NCI-H1694 (cell line): Measurements from ENCODE around the gene CBX4.

ENCODE experiments used
- DNase-seq: peaks from one replicate; lab custom pipeline; 2025; lab: John Stamatoyannopoulos, UW

The CBX4 gene

DNA sequence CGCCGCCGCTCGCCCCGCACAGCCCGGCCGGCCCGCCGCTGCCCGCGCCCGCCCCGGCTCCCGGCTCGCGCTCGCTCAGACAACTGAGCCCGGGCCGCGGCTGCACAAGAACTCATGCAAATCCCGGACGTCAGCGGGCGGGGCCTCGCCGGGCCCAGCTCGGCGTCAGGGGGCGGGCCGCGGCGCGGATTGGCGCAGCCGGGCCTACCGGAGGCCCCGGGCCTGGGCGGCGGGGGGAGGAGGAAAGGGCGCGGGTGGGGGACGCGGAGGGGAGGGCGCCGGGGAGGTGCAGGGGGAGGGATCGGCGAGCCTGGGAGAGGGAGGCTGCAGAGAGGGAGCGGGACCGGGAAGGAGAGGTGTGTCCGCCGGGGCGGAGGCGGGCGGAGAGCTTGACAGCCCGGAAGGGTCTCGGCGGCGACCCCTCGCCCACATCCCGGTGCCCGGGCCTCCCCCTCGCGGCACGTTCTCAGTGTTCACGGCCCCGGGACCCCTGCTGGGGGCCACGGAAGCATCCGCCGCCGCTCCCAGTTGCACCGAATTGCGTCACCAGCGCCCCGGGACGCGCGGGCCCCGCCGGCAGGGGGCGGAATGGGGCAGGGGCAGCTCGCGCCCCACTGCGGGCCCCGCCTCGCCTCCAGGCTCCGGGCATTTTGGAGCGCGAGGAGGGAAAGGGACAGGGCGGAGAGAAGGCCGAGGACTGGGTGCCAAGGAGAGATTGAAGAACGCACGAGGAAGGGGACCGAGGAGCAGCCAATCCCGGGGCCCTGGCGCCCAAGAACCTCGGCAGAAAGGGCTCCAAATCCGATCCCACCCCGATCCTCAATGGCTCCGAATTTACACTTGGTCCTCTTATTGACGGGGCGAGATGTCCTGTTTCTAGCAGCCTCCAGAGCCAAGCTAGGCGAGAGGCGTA is at the start of gene CBX4:
TSS of gene CBX4 (minus strand) at position 85 of the 913 bp plus-strand sequence. CDS start 189 bp downstream, outside the sequence.
- peak; percentile 70 for DNase-seq

GRCh38 chr17:79888009-79888540 is 48.8 kb upstream of the CBX4 start:
- no peak for DNase-seq

GRCh38 chr17:79887451-79887991 is 48.3 kb upstream of the CBX4 start:
- no peak for DNase-seq

- no peak for DNase-seq
Observed at GRCh38 chr17:79883202-79883601, 44.0 kb upstream of the CBX4 start.

- DNase-seq: no peak
Observed at GRCh38 chr17:79878329-79878947, 39.2 kb upstream of the CBX4 start.

GRCh38 chr17:79877041-79877440 is 37.8 kb upstream of the CBX4 start:
- DNase-seq: no peak

DNA sequence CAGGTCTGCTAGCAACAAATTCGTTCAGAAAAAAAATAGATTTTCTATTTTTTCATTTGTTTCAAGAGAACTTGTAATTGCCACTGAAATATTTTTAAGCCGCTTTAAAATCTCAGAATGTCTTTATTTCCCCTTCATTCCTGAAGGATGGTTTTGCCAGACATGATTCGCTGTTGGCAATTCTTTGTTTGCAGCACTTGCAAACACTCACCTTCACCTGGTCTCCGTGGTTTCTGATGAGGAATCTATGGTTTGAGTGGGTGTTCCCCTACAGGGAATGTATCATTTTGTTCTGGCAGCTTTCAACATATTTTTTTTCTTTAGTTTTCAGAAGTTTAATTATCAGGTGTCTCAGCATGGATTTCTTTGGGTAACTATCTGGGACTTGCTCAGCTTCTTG is 36.3 kb upstream of the CBX4 start:
- DNase-seq: no peak

DNA sequence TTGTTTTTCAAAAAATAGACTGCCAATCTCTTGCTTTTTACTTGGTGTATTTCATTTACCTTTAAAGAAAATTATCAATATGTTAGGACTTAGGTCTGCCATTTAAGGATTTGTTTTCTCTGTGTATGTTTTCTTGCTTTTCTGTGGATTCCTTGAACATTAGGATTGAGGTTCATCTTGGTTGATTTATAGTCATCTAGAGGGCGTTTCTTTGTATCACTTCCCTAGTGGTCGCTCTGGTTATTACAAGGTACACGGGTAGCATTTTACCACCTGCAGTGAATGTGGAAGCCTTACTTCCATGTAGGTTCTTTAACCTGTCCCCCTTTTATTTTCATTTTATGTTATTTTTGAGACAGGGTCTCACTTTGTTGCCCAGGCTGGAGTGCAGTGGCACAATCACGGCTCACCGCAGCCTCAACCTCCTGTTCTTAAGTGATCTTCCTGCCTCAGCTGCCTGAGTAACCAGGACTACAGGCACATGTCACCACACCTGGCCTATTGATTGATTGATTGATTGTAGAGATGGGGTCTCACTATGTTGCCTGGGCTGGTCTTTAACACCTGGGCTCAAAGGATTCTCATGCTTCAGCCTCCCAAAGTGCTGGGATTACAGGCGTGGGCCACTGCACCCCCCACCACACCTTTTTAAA is 35.2 kb upstream of the CBX4 start:
- DNase-seq: peak; percentile 39

- no peak for DNase-seq
Observed at GRCh38 chr17:79873583-79873982, 34.3 kb upstream of the CBX4 start.

GRCh38 chr17:79872762-79873161 is 33.5 kb upstream of the CBX4 start:
- DNase-seq: no peak

GRCh38 chr17:79871131-79871530 is 31.9 kb upstream of the CBX4 start:
- no peak for DNase-seq

- DNase-seq: no peak
Observed at GRCh38 chr17:79870540-79870939, 31.3 kb upstream of the CBX4 start.

GRCh38 chr17:79866791-79867518 is 27.7 kb upstream of the CBX4 start:
- no peak for DNase-seq

GRCh38 chr17:79865351-79866210 is 26.3 kb upstream of the CBX4 start:
- no peak for DNase-seq

- DNase-seq: no peak
Observed at GRCh38 chr17:79864617-79865250, 25.5 kb upstream of the CBX4 start.

- DNase-seq: no peak
Observed at GRCh38 chr17:79864147-79864546, 24.9 kb upstream of the CBX4 start.

GRCh38 chr17:79862771-79863440 is 23.7 kb upstream of the CBX4 start:
- DNase-seq: no peak

DNA sequence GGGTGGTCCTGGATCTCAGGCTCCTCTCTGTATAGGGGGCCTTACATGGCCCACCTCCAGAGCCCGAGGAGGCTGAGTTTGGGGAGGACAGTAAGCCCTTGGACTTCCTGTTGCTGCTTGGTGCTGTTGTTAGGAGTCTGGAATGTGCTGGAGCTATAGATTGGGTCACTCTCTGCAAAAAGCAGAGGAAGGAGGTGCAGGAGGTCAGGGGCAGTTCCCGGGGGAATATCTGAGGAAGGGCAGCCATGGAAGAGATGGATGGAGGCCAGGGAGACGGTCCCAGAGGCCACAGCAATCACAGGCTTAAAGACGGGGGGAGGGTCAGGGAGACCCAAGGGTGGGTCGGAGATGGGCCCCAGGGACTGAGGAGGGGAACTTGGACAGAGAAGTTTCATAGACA is 23.0 kb upstream of the CBX4 start:
- DNase-seq: no peak

GRCh38 chr17:79861413-79862216 is 22.4 kb upstream of the CBX4 start:
- DNase-seq: no peak
